AG04449 (cell line): Measurements from ENCODE around the gene FASTKD2.

Experiments
- CTCF ChIA-PET: fragments of 350-600 bp; formaldehyde crosslinking; extraction: SDS; loops from one replicate; lab custom pipeline; 2021; ENCODE audit warnings: antibody characterized with exemption; lab: Yijun Ruan, JAX
- POLR2A ChIA-PET: fragments of 400-600, 350-600 bp; formaldehyde crosslinking; extraction: SDS; loops from one replicate; lab custom pipeline; 2020; ENCODE audit warnings: antibody characterized with exemption, inconsistent platforms; lab: Yijun Ruan, JAX
- DNase-seq: peaks from one replicate; pipeline ENCODE4 v3.0.0-alpha.2; 2010; ENCODE audit warnings: low read depth, low spot score
- H3K4me3 ChIP-seq: 2 replicates; pipeline ENCODE4 v1.5.1; 2011; ENCODE audit warnings: low read depth, mild to moderate bottlenecking, control low read depth, low read length
- TF ChIP-seq, protein P1 (sequence below): IDR thresholded peaks from one replicate; pipeline ENCODE4 v1.5.1; 2011; ENCODE audit warnings: mild to moderate bottlenecking, moderate library complexity, low read length, control low read depth, inconsistent platforms; ENCODE audit not compliant: insufficient read depth; ENCODE audit errors: missing control alignments

Gene FASTKD2

DNA sequence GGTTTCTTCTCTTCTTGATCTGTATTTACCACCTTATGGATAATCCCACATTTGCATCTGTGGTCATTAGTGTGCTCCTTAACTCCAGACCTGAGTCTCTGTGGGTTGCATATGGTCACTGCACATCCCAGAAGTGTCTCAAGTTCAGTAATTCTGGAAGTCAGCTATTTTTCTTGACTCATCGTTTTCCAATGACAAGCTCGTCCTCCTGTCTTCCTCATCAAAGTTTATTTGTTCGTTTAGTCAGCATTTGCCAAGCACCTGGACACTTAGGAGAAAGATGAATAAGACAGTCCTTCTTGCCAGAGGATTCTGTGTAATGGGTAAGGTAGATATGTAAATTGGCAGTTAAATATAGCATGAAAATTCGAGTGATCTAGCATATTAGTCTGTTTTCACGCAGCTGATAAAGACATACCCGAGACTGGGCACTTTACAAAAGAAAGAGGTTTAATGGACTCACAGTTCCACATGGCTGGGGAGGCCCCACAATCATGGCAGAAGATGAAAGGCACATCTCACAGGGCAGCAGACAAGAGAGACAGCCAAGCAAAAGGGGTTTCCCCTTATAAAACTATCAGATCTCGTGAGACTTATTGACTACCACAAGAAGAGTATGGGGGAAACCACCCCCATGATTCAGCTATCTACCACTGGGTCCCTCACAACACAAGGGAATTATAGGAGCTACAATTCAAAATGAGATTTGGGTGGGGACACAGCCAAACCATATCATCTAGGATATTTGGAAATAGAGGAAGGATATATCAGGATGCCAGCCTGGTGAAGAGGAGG, 19.4 kb downstream of the FASTKD2 start:
- TF ChIP-seq, protein P1, sequence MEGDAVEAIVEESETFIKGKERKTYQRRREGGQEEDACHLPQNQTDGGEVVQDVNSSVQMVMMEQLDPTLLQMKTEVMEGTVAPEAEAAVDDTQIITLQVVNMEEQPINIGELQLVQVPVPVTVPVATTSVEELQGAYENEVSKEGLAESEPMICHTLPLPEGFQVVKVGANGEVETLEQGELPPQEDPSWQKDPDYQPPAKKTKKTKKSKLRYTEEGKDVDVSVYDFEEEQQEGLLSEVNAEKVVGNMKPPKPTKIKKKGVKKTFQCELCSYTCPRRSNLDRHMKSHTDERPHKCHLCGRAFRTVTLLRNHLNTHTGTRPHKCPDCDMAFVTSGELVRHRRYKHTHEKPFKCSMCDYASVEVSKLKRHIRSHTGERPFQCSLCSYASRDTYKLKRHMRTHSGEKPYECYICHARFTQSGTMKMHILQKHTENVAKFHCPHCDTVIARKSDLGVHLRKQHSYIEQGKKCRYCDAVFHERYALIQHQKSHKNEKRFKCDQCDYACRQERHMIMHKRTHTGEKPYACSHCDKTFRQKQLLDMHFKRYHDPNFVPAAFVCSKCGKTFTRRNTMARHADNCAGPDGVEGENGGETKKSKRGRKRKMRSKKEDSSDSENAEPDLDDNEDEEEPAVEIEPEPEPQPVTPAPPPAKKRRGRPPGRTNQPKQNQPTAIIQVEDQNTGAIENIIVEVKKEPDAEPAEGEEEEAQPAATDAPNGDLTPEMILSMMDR = no peak
- H3K4me3 ChIP-seq = no peak overlapping the region
- DNase-seq = no peak
- POLR2A ChIA-PET = no interaction called here
- CTCF ChIA-PET = interaction anchor here (1.1 to 5.8 kb wide), 5 partner anchors 10 to 90 kb away, joined by 3 to 71 read pairs (median 3); no protein-coding TSS in a partner anchor

DNA sequence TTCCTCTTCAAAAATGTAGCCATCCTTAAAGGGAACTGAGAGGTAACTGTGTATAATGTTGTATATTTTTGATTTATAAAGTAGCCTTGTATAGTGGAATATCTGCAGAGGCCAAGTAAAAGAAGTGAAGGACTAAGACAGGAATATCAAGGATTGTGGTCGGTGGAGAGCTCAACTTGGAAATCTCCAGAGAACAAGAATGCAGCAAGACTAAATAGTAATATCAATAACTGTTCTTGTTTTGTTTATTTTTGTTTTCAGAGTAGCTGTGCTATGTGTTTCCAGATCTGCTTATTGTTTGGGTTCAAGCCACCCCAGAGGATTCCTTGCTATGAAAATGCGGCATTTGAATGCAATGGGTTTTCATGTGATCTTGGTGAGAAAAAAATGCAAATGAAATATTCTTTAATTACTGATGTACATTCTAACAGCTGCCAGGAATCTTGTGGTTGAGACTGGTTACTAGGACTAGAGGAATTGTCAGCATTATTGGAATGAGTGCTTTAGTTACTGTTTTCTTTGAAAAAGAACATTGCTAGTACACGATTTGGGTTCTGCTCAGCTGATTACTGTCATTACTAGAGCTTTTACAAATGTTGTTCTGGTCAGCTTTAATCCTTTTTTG, 25.0 kb downstream of the FASTKD2 start:
- H3K4me3 ChIP-seq = no peak overlapping the region
- DNase-seq = peak; percentile 54
- TF ChIP-seq, protein P1 = no peak
- POLR2A ChIA-PET = no interaction called here
- CTCF ChIA-PET = interaction anchor here (1.1 to 7.2 kb wide), 4 partner anchors 9 to 683 kb away, joined by 3 to 82 read pairs (median 28); no protein-coding TSS in a partner anchor

DNA sequence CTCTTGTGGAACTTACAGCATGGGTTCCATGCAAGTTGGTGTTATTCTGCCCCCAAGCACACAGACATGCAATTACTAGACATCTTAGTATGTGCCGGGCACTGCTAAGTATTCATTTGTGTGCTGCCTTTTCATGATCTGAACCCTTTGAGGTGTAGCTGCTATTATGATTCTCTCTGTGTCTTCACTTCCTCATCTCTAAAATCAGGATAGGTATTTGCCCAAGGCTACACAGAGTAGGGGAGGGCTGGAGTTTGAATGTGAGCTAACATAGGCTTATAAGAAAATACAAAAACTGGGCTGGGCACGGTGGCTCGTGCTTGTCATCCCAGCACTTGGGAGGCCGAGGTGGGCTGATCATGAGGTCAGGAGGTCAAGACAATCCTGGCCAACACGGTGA, 27.2 kb downstream of the FASTKD2 start:
- ChIA-PET CTCF (interaction anchor here (6.1 to 7.2 kb wide), 2 partner anchors 9 to 11 kb away, joined by 50 to 82 read pairs; no protein-coding TSS in a partner anchor), POLR2A (no interaction called here)
- TF ChIP-seq, protein P1 = no peak
- no peak for DNase-seq
- no peak overlapping the region for H3K4me3 ChIP-seq

DNA sequence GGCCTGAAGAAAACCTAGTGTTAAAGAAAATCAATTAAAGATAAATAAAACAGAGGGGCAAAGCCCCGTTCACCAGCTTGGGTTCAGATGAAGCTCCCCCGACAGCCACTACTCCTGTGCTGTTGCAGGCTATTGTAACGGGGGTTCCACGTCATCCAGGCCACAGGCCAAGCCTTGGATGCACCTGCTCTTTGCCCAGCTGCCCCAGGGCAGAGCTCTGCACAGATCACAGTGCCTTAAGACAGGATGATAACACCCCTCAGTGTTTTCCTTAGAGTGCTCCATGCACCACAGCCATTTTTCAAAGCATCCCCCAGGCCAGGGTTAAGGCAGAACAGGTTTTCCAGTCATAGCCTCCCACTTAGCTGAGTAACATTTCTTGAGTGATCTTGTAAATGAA, 32.0 kb downstream of the FASTKD2 start:
- H3K4me3 ChIP-seq = no peak overlapping the region
- ChIA-PET POLR2A (no interaction called here), CTCF (interaction anchor here (1.6 to 1.9 kb wide), 2 partner anchors 11 to 15 kb away, joined by 5 to 11 read pairs; no protein-coding TSS in a partner anchor)
- TF ChIP-seq, protein P1 = no peak
- DNase-seq = no peak

DNA sequence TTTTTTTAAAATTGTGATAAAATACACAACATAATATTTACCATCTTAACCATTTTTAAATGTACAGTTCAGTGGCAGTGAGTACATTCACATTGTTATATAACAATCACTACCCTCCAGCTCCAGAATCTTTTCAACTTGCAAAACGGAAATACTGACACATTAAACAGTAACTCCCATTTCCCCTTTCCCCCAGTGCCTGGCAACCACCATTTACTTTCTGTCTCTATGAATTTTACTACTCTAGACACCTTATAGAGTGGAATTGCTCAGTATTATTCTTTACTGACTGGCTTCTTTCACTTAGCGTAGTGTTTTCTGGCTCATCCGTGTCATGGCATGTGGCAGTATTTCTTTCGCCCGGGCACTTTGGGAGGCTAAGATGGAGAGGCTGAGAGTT, 32.6 kb downstream of the FASTKD2 start:
- ChIA-PET CTCF (interaction anchor here (1.9 kb wide), 1 partner anchor 16 kb away, joined by 11 read pairs; no protein-coding TSS in a partner anchor), POLR2A (no interaction called here)
- TF ChIP-seq, protein P1 = no peak
- no peak overlapping the region for H3K4me3 ChIP-seq
- DNase-seq = no peak

DNA sequence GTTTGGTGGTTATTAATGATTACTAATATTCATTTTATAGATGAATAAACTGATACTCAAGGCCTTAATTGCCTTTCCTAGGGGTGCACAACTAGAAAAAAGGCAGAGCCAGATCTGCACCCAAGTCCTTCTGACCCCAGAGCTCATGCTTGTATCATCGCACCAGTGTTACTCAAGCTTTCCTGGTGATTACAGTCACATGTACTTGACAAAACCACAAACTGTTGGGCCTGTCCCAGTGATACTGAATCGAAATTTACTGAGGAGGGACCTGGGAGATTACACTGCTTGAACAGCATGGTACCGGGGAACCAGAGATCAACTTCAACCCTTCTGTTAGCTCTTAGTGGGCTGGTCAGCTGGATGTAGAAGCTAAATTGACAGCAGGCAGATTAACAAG, 33.7 kb downstream of the FASTKD2 start:
- ChIA-PET POLR2A (no interaction called here), CTCF (interaction anchor here (1.3 to 6.6 kb wide), 9 partner anchors 8 to 949 kb away, joined by 3 to 68 read pairs (median 20); no protein-coding TSS in a partner anchor)
- TF ChIP-seq, protein P1 = no peak
- no peak overlapping the region for H3K4me3 ChIP-seq
- no peak for DNase-seq
